WTC11 (cell line): Measurements from ENCODE around the gene NCS1. TPM values are rescaled to one million over a fixed set of nuclear protein-coding genes. Genes with fewer than 3 reads are reported as not detected.

Source experiments
- ATAC-seq: fragments of 200-7000 bp; cut with Tn5 transposase; 2 replicates; pipeline ENCODE4 v1.10.0; 2021; ENCODE audit warnings: mild to moderate bottlenecking, moderate library complexity
- CTCF ChIA-PET: fragments of 300-600 bp; sonication (Branson Sonifier 250); formaldehyde crosslinking; loops from one replicate; lab custom pipeline; 2021; ENCODE audit warnings: antibody characterized with exemption; lab: Charles Lee
- POLR2A ChIA-PET: fragments of 350-600 bp; sonication (Branson Sonifier 250); formaldehyde crosslinking; loops from one replicate; lab custom pipeline; 2021; ENCODE audit warnings: antibody characterized with exemption; lab: Charles Lee
- DNase-seq: peaks from one replicate; pipeline ENCODE4 v3.0.0; 2021; ENCODE audit warnings: low spot score
- H3K27ac Mint-ChIP-seq: 2 replicates; pipeline ENCODE4 v1.8.0; 2021; ENCODE audit warnings: mixed read lengths
- H3K27me3 Mint-ChIP-seq: 2 replicates; pipeline ENCODE4 v1.8.0; 2021; ENCODE audit warnings: low read depth, mild to moderate bottlenecking, moderate library complexity, mixed read lengths
- H3K36me3 Mint-ChIP-seq: 2 replicates; pipeline ENCODE4 v1.8.0; 2021; ENCODE audit warnings: mixed read lengths
- H3K4me1 Mint-ChIP-seq: 2 replicates; pipeline ENCODE4 v1.8.0; 2022; ENCODE audit warnings: mixed read lengths
- H3K4me3 Mint-ChIP-seq: 2 replicates; pipeline ENCODE4 v1.8.0; 2021; ENCODE audit warnings: mild to moderate bottlenecking, moderate library complexity, mixed read lengths
- H3K9me3 Mint-ChIP-seq: 2 replicates; pipeline ENCODE4 v1.8.0; 2021; ENCODE audit warnings: mixed read lengths
- FOXK1 ChIP-seq: sonication (generic); formaldehyde crosslinking; IDR thresholded peaks from 2 replicates; pipeline ENCODE4 v1.8.0; 2022; ENCODE audit warnings: mild to moderate bottlenecking, moderate library complexity, missing genetic modification reagents
- FOXP1 ChIP-seq: sonication (generic); formaldehyde crosslinking; IDR thresholded peaks from 2 replicates; pipeline ENCODE4 v1.8.0; 2022; ENCODE audit warnings: missing genetic modification reagents, mild to moderate bottlenecking, moderate library complexity, borderline replicate concordance
- HMGA2 ChIP-seq: fragments of 250-450 bp; sonication (Bioruptor Pico); IDR thresholded peaks from 2 replicates; pipeline ENCODE4 v1.4.0; 2021; ENCODE audit warnings: mild to moderate bottlenecking, moderate library complexity
- NFE2L1 ChIP-seq: sonication (generic); formaldehyde crosslinking; IDR thresholded peaks from 2 replicates; pipeline ENCODE4 v1.8.1; 2023; ENCODE audit warnings: missing genetic modification reagents
- NR2C2 ChIP-seq: sonication (generic); formaldehyde crosslinking; IDR thresholded peaks from 2 replicates; pipeline ENCODE4 v1.8.0; 2022; ENCODE audit warnings: mild to moderate bottlenecking, missing genetic modification reagents
- SP1 ChIP-seq: sonication (generic); formaldehyde crosslinking; conservative IDR thresholded peaks from 2 replicates; pipeline ENCODE4 v1.8.1; 2022; ENCODE audit warnings: missing genetic modification reagents
- ZBTB21 ChIP-seq: sonication (generic); formaldehyde crosslinking; IDR thresholded peaks from 2 replicates; pipeline ENCODE4 v1.8.1; 2023; ENCODE audit warnings: mild to moderate bottlenecking, missing genetic modification reagents, borderline replicate concordance
- ZNF317 ChIP-seq: sonication (generic); formaldehyde crosslinking; IDR thresholded peaks from 2 replicates; pipeline ENCODE4 v1.8.1; 2023; ENCODE audit warnings: low read depth, mild to moderate bottlenecking, moderate library complexity, missing genetic modification reagents, borderline replicate concordance
- total RNA-seq: library from RNA; stranded (reverse); gene quantifications from 3 replicates; pipeline ENCODE4 v1.2.3, GENCODE V29; 2021
- TF ChIP-seq, protein P1 (sequence below): sonication (generic); formaldehyde crosslinking; conservative IDR thresholded peaks from 2 replicates; pipeline ENCODE4 v1.8.1; 2023; ENCODE audit warnings: mild to moderate bottlenecking, low read depth, missing genetic modification reagents, moderate library complexity
- TF ChIP-seq, protein P2 (sequence below): fragments of 250-450 bp; sonication (Bioruptor Pico); conservative IDR thresholded peaks from 2 replicates; pipeline ENCODE4 v1.9.0; 2021; ENCODE audit warnings: mild to moderate bottlenecking
- TF ChIP-seq, protein P3 (sequence below): sonication (generic); formaldehyde crosslinking; IDR thresholded peaks from 2 replicates; pipeline ENCODE4 v1.8.1; 2022; ENCODE audit warnings: mild to moderate bottlenecking, moderate library complexity, missing genetic modification reagents
- TF ChIP-seq, protein P4 (sequence below): sonication (generic); formaldehyde crosslinking; IDR thresholded peaks from 2 replicates; pipeline ENCODE4 v1.8.1; 2022; ENCODE audit warnings: mild to moderate bottlenecking, missing genetic modification reagents, moderate library complexity, borderline replicate concordance
- TF ChIP-seq, protein P5 (sequence below): sonication (generic); formaldehyde crosslinking; IDR thresholded peaks from 2 replicates; pipeline ENCODE4 v1.8.0; 2023; ENCODE audit warnings: missing genetic modification reagents
- TF ChIP-seq, protein P6 (sequence below): sonication (generic); formaldehyde crosslinking; IDR thresholded peaks from 2 replicates; pipeline ENCODE4 v1.8.1; 2022; ENCODE audit warnings: low read depth, missing genetic modification reagents, borderline replicate concordance
- TF ChIP-seq, protein P7 (sequence below): sonication (generic); formaldehyde crosslinking; IDR thresholded peaks from 2 replicates; pipeline ENCODE4 v1.8.1; 2023; ENCODE audit warnings: mild to moderate bottlenecking, missing genetic modification reagents, moderate library complexity
- TF ChIP-seq, protein P8 (sequence below): sonication (generic); formaldehyde crosslinking; IDR thresholded peaks from 2 replicates; pipeline ENCODE4 v1.8.0; 2022; ENCODE audit warnings: mild to moderate bottlenecking, missing genetic modification reagents
- TF ChIP-seq, protein P9 (sequence below): sonication (generic); formaldehyde crosslinking; IDR thresholded peaks from 2 replicates; pipeline ENCODE4 v1.8.0; 2023; ENCODE audit warnings: missing genetic modification reagents, mild to moderate bottlenecking, borderline replicate concordance

NCS1 gene
- total RNA-seq, 1 experiment from 2014 or later = 32.4 TPM

DNA sequence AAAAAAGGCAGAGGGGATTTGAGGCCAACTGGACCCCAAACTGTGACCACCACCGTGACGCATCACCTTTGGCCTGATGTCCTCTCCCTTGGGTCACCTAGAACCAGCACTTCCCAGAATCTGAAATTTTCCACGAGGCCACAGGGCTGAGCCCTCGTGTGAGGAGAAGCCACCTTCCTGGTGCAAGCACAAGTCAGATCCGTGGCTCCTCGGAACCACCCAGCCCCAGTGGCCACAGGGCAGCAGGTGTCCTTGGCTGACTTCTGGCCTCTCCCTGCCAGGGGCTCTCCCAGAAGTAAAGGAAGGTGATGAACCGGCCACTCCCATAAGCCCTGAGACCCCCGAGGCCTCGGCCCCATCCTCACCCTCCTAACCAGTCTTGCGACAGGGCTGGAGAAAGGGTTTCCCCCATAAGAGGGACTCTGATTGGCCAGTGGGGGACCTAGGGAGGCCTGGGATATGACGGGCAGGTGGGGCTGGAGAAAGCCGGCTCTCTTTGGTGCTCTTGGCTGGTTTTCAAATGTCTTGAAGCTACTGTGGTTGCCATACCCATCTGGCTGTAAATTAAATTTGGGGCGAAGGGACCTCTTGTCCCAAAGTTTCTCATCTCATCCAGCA lies 72.5 kb downstream of the NCS1 start:
- ATAC-seq (no peak), DNase-seq (no peak)
- Mint-ChIP-seq H3K36me3 (no peaks in the 10 kb centered on the region), H3K27ac (no peak overlapping the region), H3K9me3 (no peaks in the 10 kb centered on the region), H3K4me1 (peaks cover 10% of the 10 kb centered on the region), H3K27me3 (peaks cover 14% of the 10 kb centered on the region), H3K4me3 (no peak overlapping the region)
- ChIA-PET POLR2A (no interaction called here), CTCF (interaction anchor here (0.5 to 2.8 kb wide), 13 partner anchors 8 to 347 kb away, joined by 3 to 15 read pairs (median 5); partner anchors contain the start of gene HMCN2)
- TF ChIP-seq, protein P1, sequence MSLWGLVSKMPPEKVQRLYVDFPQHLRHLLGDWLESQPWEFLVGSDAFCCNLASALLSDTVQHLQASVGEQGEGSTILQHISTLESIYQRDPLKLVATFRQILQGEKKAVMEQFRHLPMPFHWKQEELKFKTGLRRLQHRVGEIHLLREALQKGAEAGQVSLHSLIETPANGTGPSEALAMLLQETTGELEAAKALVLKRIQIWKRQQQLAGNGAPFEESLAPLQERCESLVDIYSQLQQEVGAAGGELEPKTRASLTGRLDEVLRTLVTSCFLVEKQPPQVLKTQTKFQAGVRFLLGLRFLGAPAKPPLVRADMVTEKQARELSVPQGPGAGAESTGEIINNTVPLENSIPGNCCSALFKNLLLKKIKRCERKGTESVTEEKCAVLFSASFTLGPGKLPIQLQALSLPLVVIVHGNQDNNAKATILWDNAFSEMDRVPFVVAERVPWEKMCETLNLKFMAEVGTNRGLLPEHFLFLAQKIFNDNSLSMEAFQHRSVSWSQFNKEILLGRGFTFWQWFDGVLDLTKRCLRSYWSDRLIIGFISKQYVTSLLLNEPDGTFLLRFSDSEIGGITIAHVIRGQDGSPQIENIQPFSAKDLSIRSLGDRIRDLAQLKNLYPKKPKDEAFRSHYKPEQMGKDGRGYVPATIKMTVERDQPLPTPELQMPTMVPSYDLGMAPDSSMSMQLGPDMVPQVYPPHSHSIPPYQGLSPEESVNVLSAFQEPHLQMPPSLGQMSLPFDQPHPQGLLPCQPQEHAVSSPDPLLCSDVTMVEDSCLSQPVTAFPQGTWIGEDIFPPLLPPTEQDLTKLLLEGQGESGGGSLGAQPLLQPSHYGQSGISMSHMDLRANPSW = no peak

DNA sequence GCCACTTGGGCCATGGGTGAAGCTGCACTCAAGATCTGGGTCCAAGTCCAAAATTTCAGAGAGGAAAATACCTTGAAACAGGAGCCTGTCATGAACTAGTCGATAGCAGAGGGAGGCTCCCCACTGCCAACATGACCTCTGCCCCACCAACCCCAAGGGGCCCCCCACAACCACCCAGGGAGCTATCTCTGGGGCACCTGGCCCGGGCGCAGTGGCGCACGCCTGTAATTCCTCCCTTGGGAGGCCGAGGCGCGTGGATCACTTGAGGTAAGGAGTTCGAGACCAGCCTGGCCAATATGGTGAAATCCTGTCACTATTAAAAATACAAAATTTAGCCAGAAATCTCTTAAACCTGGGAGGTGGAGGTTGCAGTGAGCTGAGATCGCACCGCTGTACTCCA lies 73.3 kb downstream of the NCS1 start:
- no peak for ATAC-seq
- TF ChIP-seq ZNF317 (CRISPR knock-in tag) = no peak
- TF ChIP-seq, protein P2, sequence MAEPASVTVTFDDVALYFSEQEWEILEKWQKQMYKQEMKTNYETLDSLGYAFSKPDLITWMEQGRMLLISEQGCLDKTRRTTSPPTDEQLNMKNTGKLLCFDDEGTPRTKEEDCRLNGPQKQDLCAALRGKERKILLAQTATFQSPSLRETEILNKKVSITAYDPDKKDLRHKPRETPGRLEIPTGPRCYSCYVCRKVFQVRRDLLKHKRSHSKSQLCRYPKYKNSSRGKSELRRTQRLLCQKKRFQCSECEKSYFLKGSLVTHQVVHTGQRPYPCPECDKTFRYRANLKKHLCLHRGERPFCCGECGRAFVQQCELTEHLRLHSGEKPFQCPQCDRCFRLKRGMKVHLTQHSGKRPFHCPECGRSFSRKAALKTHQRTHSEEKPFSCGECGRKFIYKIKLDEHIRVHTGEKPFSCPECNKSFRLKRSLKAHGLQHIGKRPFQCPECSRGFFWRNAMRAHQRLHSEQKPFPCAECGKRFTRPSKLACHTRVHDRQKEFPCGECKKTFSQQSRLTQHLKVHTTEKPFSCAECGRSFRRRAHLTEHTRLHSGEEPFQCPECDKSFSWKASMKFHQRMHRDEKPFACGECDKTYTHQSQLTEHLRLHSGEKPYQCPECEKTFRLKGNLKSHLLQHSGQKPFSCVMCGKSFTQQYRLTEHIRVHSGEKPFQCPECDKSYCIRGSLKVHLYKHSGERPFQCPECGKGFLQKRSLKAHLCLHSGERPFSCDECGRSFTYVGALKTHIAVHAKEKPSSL (CRISPR knock-in tag) = no peak
- no peak for TF ChIP-seq FOXK1 (CRISPR knock-in tag)
- TF ChIP-seq, protein P3, sequence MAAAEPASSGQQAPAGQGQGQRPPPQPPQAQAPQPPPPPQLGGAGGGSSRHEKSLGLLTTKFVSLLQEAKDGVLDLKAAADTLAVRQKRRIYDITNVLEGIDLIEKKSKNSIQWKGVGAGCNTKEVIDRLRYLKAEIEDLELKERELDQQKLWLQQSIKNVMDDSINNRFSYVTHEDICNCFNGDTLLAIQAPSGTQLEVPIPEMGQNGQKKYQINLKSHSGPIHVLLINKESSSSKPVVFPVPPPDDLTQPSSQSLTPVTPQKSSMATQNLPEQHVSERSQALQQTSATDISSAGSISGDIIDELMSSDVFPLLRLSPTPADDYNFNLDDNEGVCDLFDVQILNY = no peak
- TF ChIP-seq HMGA2 (CRISPR knock-in tag) = no peak
- no peak for TF ChIP-seq NFE2L1 (CRISPR knock-in tag)
- TF ChIP-seq, protein P4, sequence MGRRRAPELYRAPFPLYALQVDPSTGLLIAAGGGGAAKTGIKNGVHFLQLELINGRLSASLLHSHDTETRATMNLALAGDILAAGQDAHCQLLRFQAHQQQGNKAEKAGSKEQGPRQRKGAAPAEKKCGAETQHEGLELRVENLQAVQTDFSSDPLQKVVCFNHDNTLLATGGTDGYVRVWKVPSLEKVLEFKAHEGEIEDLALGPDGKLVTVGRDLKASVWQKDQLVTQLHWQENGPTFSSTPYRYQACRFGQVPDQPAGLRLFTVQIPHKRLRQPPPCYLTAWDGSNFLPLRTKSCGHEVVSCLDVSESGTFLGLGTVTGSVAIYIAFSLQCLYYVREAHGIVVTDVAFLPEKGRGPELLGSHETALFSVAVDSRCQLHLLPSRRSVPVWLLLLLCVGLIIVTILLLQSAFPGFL (CRISPR knock-in tag) = no peak
- TF ChIP-seq, protein P5, sequence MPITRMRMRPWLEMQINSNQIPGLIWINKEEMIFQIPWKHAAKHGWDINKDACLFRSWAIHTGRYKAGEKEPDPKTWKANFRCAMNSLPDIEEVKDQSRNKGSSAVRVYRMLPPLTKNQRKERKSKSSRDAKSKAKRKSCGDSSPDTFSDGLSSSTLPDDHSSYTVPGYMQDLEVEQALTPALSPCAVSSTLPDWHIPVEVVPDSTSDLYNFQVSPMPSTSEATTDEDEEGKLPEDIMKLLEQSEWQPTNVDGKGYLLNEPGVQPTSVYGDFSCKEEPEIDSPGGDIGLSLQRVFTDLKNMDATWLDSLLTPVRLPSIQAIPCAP (CRISPR knock-in tag) = no peak
- TF ChIP-seq, protein P6, sequence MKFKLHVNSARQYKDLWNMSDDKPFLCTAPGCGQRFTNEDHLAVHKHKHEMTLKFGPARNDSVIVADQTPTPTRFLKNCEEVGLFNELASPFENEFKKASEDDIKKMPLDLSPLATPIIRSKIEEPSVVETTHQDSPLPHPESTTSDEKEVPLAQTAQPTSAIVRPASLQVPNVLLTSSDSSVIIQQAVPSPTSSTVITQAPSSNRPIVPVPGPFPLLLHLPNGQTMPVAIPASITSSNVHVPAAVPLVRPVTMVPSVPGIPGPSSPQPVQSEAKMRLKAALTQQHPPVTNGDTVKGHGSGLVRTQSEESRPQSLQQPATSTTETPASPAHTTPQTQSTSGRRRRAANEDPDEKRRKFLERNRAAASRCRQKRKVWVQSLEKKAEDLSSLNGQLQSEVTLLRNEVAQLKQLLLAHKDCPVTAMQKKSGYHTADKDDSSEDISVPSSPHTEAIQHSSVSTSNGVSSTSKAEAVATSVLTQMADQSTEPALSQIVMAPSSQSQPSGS (CRISPR knock-in tag) = no peak
- TF ChIP-seq ZBTB21 = no peak
- no peak for TF ChIP-seq FOXP1 (CRISPR knock-in tag)
- TF ChIP-seq, protein P7, sequence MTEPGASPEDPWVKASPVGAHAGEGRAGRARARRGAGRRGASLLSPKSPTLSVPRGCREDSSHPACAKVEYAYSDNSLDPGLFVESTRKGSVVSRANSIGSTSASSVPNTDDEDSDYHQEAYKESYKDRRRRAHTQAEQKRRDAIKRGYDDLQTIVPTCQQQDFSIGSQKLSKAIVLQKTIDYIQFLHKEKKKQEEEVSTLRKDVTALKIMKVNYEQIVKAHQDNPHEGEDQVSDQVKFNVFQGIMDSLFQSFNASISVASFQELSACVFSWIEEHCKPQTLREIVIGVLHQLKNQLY (CRISPR knock-in tag) = no peak
- TF ChIP-seq, protein P8, sequence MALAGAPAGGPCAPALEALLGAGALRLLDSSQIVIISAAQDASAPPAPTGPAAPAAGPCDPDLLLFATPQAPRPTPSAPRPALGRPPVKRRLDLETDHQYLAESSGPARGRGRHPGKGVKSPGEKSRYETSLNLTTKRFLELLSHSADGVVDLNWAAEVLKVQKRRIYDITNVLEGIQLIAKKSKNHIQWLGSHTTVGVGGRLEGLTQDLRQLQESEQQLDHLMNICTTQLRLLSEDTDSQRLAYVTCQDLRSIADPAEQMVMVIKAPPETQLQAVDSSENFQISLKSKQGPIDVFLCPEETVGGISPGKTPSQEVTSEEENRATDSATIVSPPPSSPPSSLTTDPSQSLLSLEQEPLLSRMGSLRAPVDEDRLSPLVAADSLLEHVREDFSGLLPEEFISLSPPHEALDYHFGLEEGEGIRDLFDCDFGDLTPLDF (CRISPR knock-in tag) = no peak
- TF ChIP-seq NR2C2 (CRISPR knock-in tag) = no peak
- TF ChIP-seq SP1 (CRISPR knock-in tag) = no peak
- TF ChIP-seq, protein P9, sequence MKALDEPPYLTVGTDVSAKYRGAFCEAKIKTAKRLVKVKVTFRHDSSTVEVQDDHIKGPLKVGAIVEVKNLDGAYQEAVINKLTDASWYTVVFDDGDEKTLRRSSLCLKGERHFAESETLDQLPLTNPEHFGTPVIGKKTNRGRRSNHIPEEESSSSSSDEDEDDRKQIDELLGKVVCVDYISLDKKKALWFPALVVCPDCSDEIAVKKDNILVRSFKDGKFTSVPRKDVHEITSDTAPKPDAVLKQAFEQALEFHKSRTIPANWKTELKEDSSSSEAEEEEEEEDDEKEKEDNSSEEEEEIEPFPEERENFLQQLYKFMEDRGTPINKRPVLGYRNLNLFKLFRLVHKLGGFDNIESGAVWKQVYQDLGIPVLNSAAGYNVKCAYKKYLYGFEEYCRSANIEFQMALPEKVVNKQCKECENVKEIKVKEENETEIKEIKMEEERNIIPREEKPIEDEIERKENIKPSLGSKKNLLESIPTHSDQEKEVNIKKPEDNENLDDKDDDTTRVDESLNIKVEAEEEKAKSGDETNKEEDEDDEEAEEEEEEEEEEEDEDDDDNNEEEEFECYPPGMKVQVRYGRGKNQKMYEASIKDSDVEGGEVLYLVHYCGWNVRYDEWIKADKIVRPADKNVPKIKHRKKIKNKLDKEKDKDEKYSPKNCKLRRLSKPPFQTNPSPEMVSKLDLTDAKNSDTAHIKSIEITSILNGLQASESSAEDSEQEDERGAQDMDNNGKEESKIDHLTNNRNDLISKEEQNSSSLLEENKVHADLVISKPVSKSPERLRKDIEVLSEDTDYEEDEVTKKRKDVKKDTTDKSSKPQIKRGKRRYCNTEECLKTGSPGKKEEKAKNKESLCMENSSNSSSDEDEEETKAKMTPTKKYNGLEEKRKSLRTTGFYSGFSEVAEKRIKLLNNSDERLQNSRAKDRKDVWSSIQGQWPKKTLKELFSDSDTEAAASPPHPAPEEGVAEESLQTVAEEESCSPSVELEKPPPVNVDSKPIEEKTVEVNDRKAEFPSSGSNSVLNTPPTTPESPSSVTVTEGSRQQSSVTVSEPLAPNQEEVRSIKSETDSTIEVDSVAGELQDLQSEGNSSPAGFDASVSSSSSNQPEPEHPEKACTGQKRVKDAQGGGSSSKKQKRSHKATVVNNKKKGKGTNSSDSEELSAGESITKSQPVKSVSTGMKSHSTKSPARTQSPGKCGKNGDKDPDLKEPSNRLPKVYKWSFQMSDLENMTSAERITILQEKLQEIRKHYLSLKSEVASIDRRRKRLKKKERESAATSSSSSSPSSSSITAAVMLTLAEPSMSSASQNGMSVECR (CRISPR knock-in tag) = no peak

More for the DNA sequence above, 73.3 kb downstream of the NCS1 start:
- Mint-ChIP-seq H3K9me3 (no peaks in the 10 kb centered on the region), H3K4me3 (no peak overlapping the region), H3K27ac (no peak overlapping the region), H3K36me3 (no peaks in the 10 kb centered on the region), H3K4me1 (peaks cover 10% of the 10 kb centered on the region), H3K27me3 (peaks cover 14% of the 10 kb centered on the region)
- no peak for DNase-seq
- CTCF ChIA-PET = interaction anchor here (0.6 to 1.4 kb wide), 5 partner anchors 9 to 82 kb away, joined by 3 to 5 read pairs (median 5); no protein-coding TSS in a partner anchor
- POLR2A ChIA-PET = no interaction called here
